H1 (cell line): Measurements from ENCODE around the gene GPX4. TPM values are rescaled to one million over a fixed set of nuclear protein-coding genes. Genes with fewer than 3 reads are reported as not detected.
A peak's percentile ranks its signal among the peaks of the same experiment; 100 is the strongest.

ENCODE experiments used
- CTCF ChIA-PET: fragments of 300-600 bp; sonication (Branson Sonifier 250); formaldehyde crosslinking; loops from one replicate; lab custom pipeline; 2021; ENCODE audit not compliant: partially characterized antibody; lab: Charles Lee
- POLR2A ChIA-PET: fragments of 300-600 bp; sonication (Branson Sonifier 250); formaldehyde crosslinking; loops from one replicate; lab custom pipeline; 2021; ENCODE audit warnings: inconsistent platforms; ENCODE audit not compliant: partially characterized antibody; lab: Charles Lee
- DNase-seq, 2 experiments: peaks; one replicate each; pipeline versions ENCODE4 v3.0.0 to v3.0.0-alpha.2; 2010 to 2022; ENCODE audit warnings: low spot score in 2 of 2, low read depth in 1 of 2, mixed read lengths in 1 of 2
- FAIRE-seq: peaks from 2 replicates; lab custom pipeline; 2011; peaks lifted over from hg19 to GRCh38; lab: Jason Lieb, UNC
- H2AFZ ChIP-seq: 2 replicates; pipeline ENCODE4 v1.8.1; 2012; ENCODE audit warnings: low read length, inconsistent platforms
- H2AK5ac ChIP-seq: 2 replicates; pipeline ENCODE4 v1.6.1; 2013; ENCODE audit warnings: low read depth, low read length
- H2BK120ac ChIP-seq: replicated peaks from 2 replicates; pipeline ENCODE3; 2013; ENCODE audit warnings: low read depth, low read length, inconsistent platforms
- H2BK12ac ChIP-seq: 2 replicates; pipeline ENCODE4 v1.6.1; 2013; ENCODE audit warnings: low read depth, low read length
- H2BK15ac ChIP-seq: 2 replicates; pipeline ENCODE4 v1.6.1; 2013; ENCODE audit warnings: low read length
- H2BK20ac ChIP-seq: 2 replicates; pipeline ENCODE4 v1.6.1; 2013; ENCODE audit warnings: low read length
- H2BK5ac ChIP-seq: 2 replicates; pipeline ENCODE4 v1.6.1; 2013; ENCODE audit warnings: low read depth, low read length
- H3K14ac ChIP-seq: 2 replicates; pipeline ENCODE4 v1.6.1; 2013; ENCODE audit warnings: inconsistent platforms; ENCODE audit not compliant: insufficient read length
- H3K18ac ChIP-seq: 2 replicates; pipeline ENCODE4 v1.6.1; 2013; ENCODE audit warnings: low read length; ENCODE audit errors: extremely low read depth
- H3K23ac ChIP-seq: 2 replicates; pipeline ENCODE4 v1.6.1; 2013; ENCODE audit warnings: inconsistent platforms; ENCODE audit not compliant: insufficient read length
- H3K23me2 ChIP-seq: 2 replicates; pipeline ENCODE4 v1.6.1; 2013; ENCODE audit warnings: low read depth, low read length
- H3K27ac ChIP-seq: 2 replicates; pipeline ENCODE4 v1.6.1; 2011; ENCODE audit warnings: low read depth, low read length, inconsistent platforms
- H3K27me3 ChIP-seq, 4 experiments: replicated peaks in 1 of 4; 1 replicate in 1 of 4; 2 replicates in 3 of 4; pipeline versions ENCODE4 v1.6.1 to v1.8.1; 2011 to 2013; ENCODE audit warnings: low read length in 3 of 4, mild to moderate bottlenecking in 3 of 4, inconsistent platforms in 2 of 4, mixed read lengths in 2 of 4, moderate library complexity in 1 of 4; ENCODE audit not compliant: control insufficient read depth in 3 of 4, insufficient read depth in 3 of 4; ENCODE audit errors: extremely low read depth in 1 of 4
- H3K36me3 ChIP-seq, 4 experiments: 2 replicates each; pipeline versions ENCODE4 v1.6.1 to v1.8.1; 2011 to 2013; ENCODE audit warnings: mild to moderate bottlenecking in 4 of 4, low read length in 3 of 4, moderate library complexity in 2 of 4, control low read depth in 1 of 4, inconsistent platforms in 1 of 4; ENCODE audit not compliant: insufficient read depth in 4 of 4, control insufficient read depth in 2 of 4
- H3K4ac ChIP-seq: replicated peaks from 2 replicates; pipeline ENCODE3; 2013; ENCODE audit warnings: low read length, low read depth, mixed read lengths, inconsistent platforms; ENCODE audit not compliant: insufficient read length
- H3K4me1 ChIP-seq, 4 experiments: replicated peaks in 1 of 4; 1 replicate in 1 of 4; 2 replicates in 3 of 4; pipeline versions ENCODE4 v1.6.1 to v1.8.1; 2011 to 2013; ENCODE audit warnings: low read length in 3 of 4, inconsistent platforms in 2 of 4, mixed read lengths in 1 of 4; ENCODE audit not compliant: insufficient read depth in 4 of 4, control insufficient read depth in 3 of 4
- H3K4me2 ChIP-seq, 2 experiments: 2 replicates each; pipeline versions ENCODE4 v1.6.1 to v1.8.1; 2011 to 2013; ENCODE audit warnings: low read depth in 2 of 2, low read length in 2 of 2, control low read depth in 1 of 2, inconsistent platforms in 1 of 2, mild to moderate bottlenecking in 1 of 2; ENCODE audit not compliant: insufficient read depth in 1 of 2
- H3K4me3 ChIP-seq, 4 experiments: fragments of 200-600, 300-600 bp in 1 of 4; sonication (generic), shearing (Covaris generic), sonication (Bioruptor Twin) in 1 of 4; 2 replicates each; pipeline versions ENCODE4 v1.5.1 to v1.8.1; 2011 to 2016; ENCODE audit warnings: low read length in 4 of 4, low read depth in 3 of 4, control low read depth in 2 of 4, inconsistent platforms in 2 of 4, mild to moderate bottlenecking in 2 of 4, mixed read lengths in 1 of 4, moderate library complexity in 1 of 4; ENCODE audit not compliant: insufficient read depth in 2 of 4; ENCODE audit errors: extremely low read depth in 1 of 4
- H3K56ac ChIP-seq: replicated peaks from 2 replicates; pipeline ENCODE3; 2013; ENCODE audit warnings: low read depth, mild to moderate bottlenecking, mixed read lengths, low read length, inconsistent platforms; ENCODE audit not compliant: insufficient read length
- H3K79me1 ChIP-seq: 2 replicates; pipeline ENCODE4 v1.6.1; 2013; ENCODE audit warnings: low read depth, low read length, control low read depth
- H3K79me2 ChIP-seq, 2 experiments: 2 replicates each; pipeline versions ENCODE4 v1.6.1 to v1.8.1; 2012 to 2013; ENCODE audit warnings: low read length in 2 of 2, mild to moderate bottlenecking in 2 of 2, inconsistent platforms in 1 of 2; ENCODE audit not compliant: insufficient read depth in 2 of 2, control insufficient read depth in 1 of 2
- H3K9ac ChIP-seq, 4 experiments: replicated peaks in 1 of 4; 1 replicate in 1 of 4; 2 replicates in 3 of 4; pipeline versions ENCODE4 v1.6.1 to v1.8.1; 2011 to 2013; ENCODE audit warnings: low read depth in 3 of 4, low read length in 3 of 4, control low read depth in 2 of 4, mild to moderate bottlenecking in 2 of 4, moderate library complexity in 2 of 4, inconsistent platforms in 1 of 4; ENCODE audit errors: extremely low read depth in 1 of 4
- H3K9me3 ChIP-seq, 2 experiments: 2 replicates each; pipeline versions ENCODE4 v1.6.1 to v1.8.1; 2012 to 2013; ENCODE audit warnings: mild to moderate bottlenecking in 2 of 2, moderate library complexity in 2 of 2, control low read depth in 1 of 2, inconsistent platforms in 1 of 2, low read depth in 1 of 2, low read length in 1 of 2, mixed read lengths in 1 of 2; ENCODE audit not compliant: insufficient read depth in 2 of 2
- H4K20me1 ChIP-seq, 2 experiments: replicated peaks in 1 of 2; 2 replicates each; pipeline versions ENCODE3 to v1.8.1; 2011 to 2013; ENCODE audit warnings: inconsistent platforms in 2 of 2, low read length in 2 of 2, mild to moderate bottlenecking in 1 of 2; ENCODE audit not compliant: insufficient read depth in 2 of 2, control insufficient read depth in 1 of 2
- H4K5ac ChIP-seq: 2 replicates; pipeline ENCODE4 v1.6.1; 2013; ENCODE audit warnings: low read length, low read depth, mixed read lengths, inconsistent platforms; ENCODE audit not compliant: insufficient read length
- H4K8ac ChIP-seq: 2 replicates; pipeline ENCODE4 v1.8.0; 2013; ENCODE audit warnings: mild to moderate bottlenecking, moderate library complexity, low read length, inconsistent platforms; ENCODE audit not compliant: insufficient read depth; ENCODE audit errors: extremely low read depth
- H4K91ac ChIP-seq: replicated peaks from 2 replicates; pipeline ENCODE3; 2013; ENCODE audit warnings: low read length, mixed read lengths, inconsistent platforms; ENCODE audit not compliant: insufficient read length
- BCL11A ChIP-seq, 2 experiments: IDR thresholded peaks; one replicate each; pipeline ENCODE4 v1.6.1; 2011; ENCODE audit warnings: low read depth in 2 of 2, low read length in 2 of 2, mild to moderate bottlenecking in 2 of 2
- FOSL1 ChIP-seq: IDR thresholded peaks from 2 replicates; pipeline ENCODE4 v1.6.1; 2011; ENCODE audit warnings: mild to moderate bottlenecking, low read depth, low read length, moderate library complexity; ENCODE audit not compliant: insufficient read depth
- GTF2F1 ChIP-seq: IDR thresholded peaks from 2 replicates; pipeline ENCODE4 v1.6.1; 2012; ENCODE audit warnings: low read depth, low read length, improper control_type of control experiment, borderline replicate concordance
- JUND ChIP-seq: IDR thresholded peaks from 2 replicates; pipeline ENCODE4 v1.6.1; 2011; ENCODE audit warnings: mild to moderate bottlenecking, improper control_type of control experiment, low read length
- TAF7 ChIP-seq: optimal IDR thresholded peaks from 2 replicates; pipeline ENCODE3; 2011; ENCODE audit warnings: low read depth, mild to moderate bottlenecking, inconsistent platforms, low read length, moderate library complexity, borderline replicate concordance
- USF2 ChIP-seq: IDR thresholded peaks from 2 replicates; pipeline ENCODE4 v1.6.1; 2011; ENCODE audit warnings: low read length, improper control_type of control experiment
- WGBS, 2 experiments: shearing (Covaris generic) in 1 of 2; methylation state at CpG; one replicate each; pipeline versions ENCODE4 v1.1.6 to v1.1.7; 2013 to 2015; ENCODE audit warnings: low lambda C conversion rate in 2 of 2, mixed read lengths in 2 of 2, inconsistent platforms in 1 of 2, low coverage in 1 of 2, missing lambda C conversion rate in 1 of 2; ENCODE audit not compliant: insufficient replicate concordance in 2 of 2, insufficient coverage in 1 of 2, insufficient read length in 1 of 2; ENCODE audit errors: extremely low coverage in 1 of 2, missing lambda C conversion rate in 1 of 2; 5-methylcytosine and 5-hydroxymethylcytosine counted together
- polyA plus RNA-seq, 7 experiments: library from polyadenylated mRNA; depleted of rRNA in 3 of 7; stranded (reverse) in 5 of 7; unstranded in 2 of 7; fragments of >200 nt in 5 of 7; fragments of 200-250 nt in 2 of 7; gene quantifications; 1 replicate in 5 of 7; 2 replicates in 1 of 7; 4 replicates in 1 of 7; pipeline versions ENCODE4 v1.2.1 to v1.2.3, GENCODE V29; 2011 to 2013; ENCODE audit warnings: missing spikeins in 2 of 7, mixed read lengths in 2 of 7
- total RNA-seq: library from RNA; stranded (reverse); fragmentation: NEBNext Ultra II Directional; extraction: Animal tissue kit (Norgen Biotek cat#: 25700); gene quantifications from 2 replicates; pipeline ENCODE4 v1.2.1, GENCODE V29; 2021
- TF ChIP-seq, protein P1 (sequence below), 3 experiments: IDR thresholded peaks; 1 replicate in 2 of 3; 2 replicates in 1 of 3; pipeline versions ENCODE4 v1.5.1 to v1.6.1; 2011; ENCODE audit warnings: low read length in 3 of 3, mild to moderate bottlenecking in 3 of 3, inconsistent platforms in 2 of 3, low read depth in 1 of 3, moderate library complexity in 1 of 3; ENCODE audit not compliant: insufficient read depth in 1 of 3; ENCODE audit errors: control extremely low read depth in 1 of 3

Gene GPX4
- total and polyA plus RNA-seq, 2 of the 8 experiments (the other 6 are each of a cell fraction or from before 2014, with no cell fraction given) = 342 to 693 TPM

DNA sequence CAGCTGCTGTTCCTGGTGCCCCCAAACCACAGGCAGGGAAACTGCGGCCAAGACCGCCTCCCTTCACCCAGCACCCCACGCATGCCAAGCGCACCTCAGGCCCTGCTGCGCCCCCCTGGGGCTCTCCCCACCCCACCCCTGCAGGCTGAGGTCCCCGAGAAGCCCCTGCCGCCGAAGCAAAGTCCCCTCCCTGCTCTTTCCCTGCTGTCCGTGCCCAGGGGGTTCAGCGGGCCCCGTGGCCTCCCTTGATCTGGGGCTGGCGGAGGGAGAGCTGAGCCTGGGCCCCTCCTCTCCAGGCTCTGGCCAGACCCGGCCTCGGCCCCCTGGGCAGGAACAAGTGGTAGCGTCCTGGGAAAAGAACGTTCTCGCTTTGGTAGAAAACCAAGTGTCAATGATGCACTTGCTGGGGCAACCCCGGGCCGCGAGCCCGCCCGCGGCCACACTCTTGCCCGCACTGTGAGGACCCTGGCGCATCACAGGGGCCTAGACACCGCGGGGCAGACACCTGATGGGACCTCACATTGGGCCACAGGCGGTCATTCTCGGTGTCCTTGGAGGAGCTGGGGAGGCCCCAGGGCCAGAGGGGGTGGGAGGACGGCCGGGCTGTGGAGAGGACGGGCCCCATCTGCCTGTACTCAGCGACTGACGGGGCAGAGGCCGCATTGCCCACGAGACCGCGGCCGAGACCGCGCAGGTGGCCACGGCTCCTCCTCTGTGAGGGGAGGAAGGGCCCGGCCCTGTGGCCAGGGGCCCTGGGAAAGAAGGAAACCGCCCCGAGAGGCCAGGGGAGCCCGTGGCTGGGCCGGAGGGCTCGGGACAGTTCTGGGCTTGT is 29.0 kb downstream of the GPX4 start:
- H2BK20ac ChIP-seq = no peak overlapping the region
- no peak overlapping the region for H2BK15ac ChIP-seq
- FAIRE-seq = no peak
- no peak overlapping the region for H3K23ac ChIP-seq
- peak overlapping the region; percentile 52 to 67 for H3K4me2 ChIP-seq
- H3K4me3 ChIP-seq = peak overlapping the region in 1 of 4 experiments; percentile 52; a peak in 3 of 8 replicates
- no peak overlapping the region for H2BK12ac ChIP-seq
- no peak overlapping the region for H3K27ac ChIP-seq
- H3K79me2 ChIP-seq = no peaks in the 10 kb centered on the region; a peak in 1 of 4 replicates
- POLR2A ChIA-PET = interaction anchor here (0.7 to 1.1 kb wide), 3 partner anchors 28 to 34 kb away, joined by 3 read pairs; no protein-coding TSS in a partner anchor
- DNase-seq = no peak
- peaks cover 4% of the 10 kb centered on the region; the same call in 1 of the 2 replicates for H3K23me2 ChIP-seq
- H2AK5ac ChIP-seq = no peak overlapping the region
- peak overlapping the region; percentile 79 for H4K8ac ChIP-seq
- H3K27me3 ChIP-seq = no peaks in the 10 kb centered on the region
- no peaks in the 10 kb centered on the region for H3K9me3 ChIP-seq
- peaks cover 4 to 11% of the 10 kb centered on the region in 2 experiments for H4K20me1 ChIP-seq
- H3K4me1 ChIP-seq = peaks cover 0 to 16% (median 7%) of the 10 kb centered on the region in 4 experiments; a peak in 6 of 7 replicates
- H4K91ac ChIP-seq = peak overlapping the region; percentile 65
- H3K14ac ChIP-seq = no peak overlapping the region
- no peaks in the 10 kb centered on the region for H3K36me3 ChIP-seq
- H3K9ac ChIP-seq = no peak overlapping the region
- H4K5ac ChIP-seq = peak overlapping the region; percentile 33
- no peak overlapping the region for H3K56ac ChIP-seq
- H2BK5ac ChIP-seq = peak overlapping the region; percentile 75; the same call in 1 of the 2 replicates
- no peak overlapping the region for H2AFZ ChIP-seq
- no peak overlapping the region for H3K4ac ChIP-seq
- CTCF ChIA-PET = interaction anchor here (0.6 to 4.5 kb wide), 7 partner anchors 9 to 91 kb away, joined by 3 to 24 read pairs (median 7); no protein-coding TSS in a partner anchor
- WGBS, 2 experiments = 84% methylated on average over 21 of the region's 48 CpGs; no CpG with 5 or more reads in 1 of the 2 experiments
- H3K79me1 ChIP-seq = peaks cover 14% of the 10 kb centered on the region
- no peak overlapping the region for H2BK120ac ChIP-seq
- H3K18ac ChIP-seq = no peak overlapping the region
- TF ChIP-seq TAF7 (no peak), BCL11A (IDR thresholded peaks at IDR 0.05; ENCODE audit: low read depth in 2 of 2, low read length in 2 of 2) (no peak), FOSL1 (no peak), JUND (no peak), USF2 (no peak), GTF2F1 (no peak)
- TF ChIP-seq, protein P1, sequence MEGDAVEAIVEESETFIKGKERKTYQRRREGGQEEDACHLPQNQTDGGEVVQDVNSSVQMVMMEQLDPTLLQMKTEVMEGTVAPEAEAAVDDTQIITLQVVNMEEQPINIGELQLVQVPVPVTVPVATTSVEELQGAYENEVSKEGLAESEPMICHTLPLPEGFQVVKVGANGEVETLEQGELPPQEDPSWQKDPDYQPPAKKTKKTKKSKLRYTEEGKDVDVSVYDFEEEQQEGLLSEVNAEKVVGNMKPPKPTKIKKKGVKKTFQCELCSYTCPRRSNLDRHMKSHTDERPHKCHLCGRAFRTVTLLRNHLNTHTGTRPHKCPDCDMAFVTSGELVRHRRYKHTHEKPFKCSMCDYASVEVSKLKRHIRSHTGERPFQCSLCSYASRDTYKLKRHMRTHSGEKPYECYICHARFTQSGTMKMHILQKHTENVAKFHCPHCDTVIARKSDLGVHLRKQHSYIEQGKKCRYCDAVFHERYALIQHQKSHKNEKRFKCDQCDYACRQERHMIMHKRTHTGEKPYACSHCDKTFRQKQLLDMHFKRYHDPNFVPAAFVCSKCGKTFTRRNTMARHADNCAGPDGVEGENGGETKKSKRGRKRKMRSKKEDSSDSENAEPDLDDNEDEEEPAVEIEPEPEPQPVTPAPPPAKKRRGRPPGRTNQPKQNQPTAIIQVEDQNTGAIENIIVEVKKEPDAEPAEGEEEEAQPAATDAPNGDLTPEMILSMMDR (IDR thresholded peaks at IDR 0.05; ENCODE audit: control extremely low read depth in 1 of 3, insufficient read depth in 1 of 3, low read depth in 1 of 3, low read length in 3 of 3) = no peak
